Measurements from ENCODE around the gene BPHL. TPM values are rescaled to one million over a fixed set of nuclear protein-coding genes. Genes with fewer than 3 reads are reported as not detected.

The BPHL gene
- polyA plus RNA-seq, 1 of the 3 experiments (the other 2 are of a cell fraction): 21.7 TPM

- no peaks in the 10 kb centered on the region for H4K20me1 ChIP-seq (ENCODE audit: insufficient read depth)
- H3K27me3 ChIP-seq (ENCODE audit: insufficient read depth): no peaks in the 10 kb centered on the region
- TF ChIP-seq NRF1 (IDR thresholded peaks at IDR 0.05; ENCODE audit: low read depth, low read length) (0 out of 2 replicates have a peak, but pooled peaks have one; percentile 13), RXRA (IDR thresholded peaks at IDR 0.05; ENCODE audit: borderline replicate concordance, low read depth) (no peak), SIN3A (IDR thresholded peaks at IDR 0.05; ENCODE audit: borderline replicate concordance, low read depth, low read length) (0 out of 2 replicates have a peak, but pooled peaks have one; percentile 41), JUND (IDR thresholded peaks at IDR 0.05) (0 out of 2 replicates have a peak, but pooled peaks have one; percentile 3)
- peak overlapping the region; percentile 95 to 96 for H3K27ac ChIP-seq (ENCODE audit: low read depth in 2 of 2, low read length in 1 of 2)
- H2AFZ ChIP-seq (ENCODE audit: low read depth): peak overlapping the region; percentile 83
- H3K9me3 ChIP-seq: no peaks in the 10 kb centered on the region
- peaks cover 7 to 23% of the 10 kb centered on the region in 2 experiments for H3K36me3 ChIP-seq (replicated peaks in 1 of 2; ENCODE audit: control insufficient read depth in 1 of 2, insufficient read depth in 2 of 2, low read length in 1 of 2)
- peaks cover 11 to 16% of the 10 kb centered on the region in 2 experiments; a peak in 2 of 4 replicates for H3K4me1 ChIP-seq (ENCODE audit: control insufficient read depth in 1 of 2, insufficient read depth in 2 of 2, low read depth in 1 of 2, low read length in 1 of 2)
- H3K79me2 ChIP-seq (ENCODE audit: insufficient read depth): peaks cover 11% of the 10 kb centered on the region
- 13% methylated on average over 8 of the region's 8 CpGs for WGBS (ENCODE audit: low lambda C conversion rate)
- peak overlapping the region; percentile 90 for H3K9ac ChIP-seq
- no peak for DNase-seq
- peak overlapping the region; percentile 93 for H3K4me2 ChIP-seq
- H3K9me2 ChIP-seq: no peaks in the 10 kb centered on the region
- CTCF ChIA-PET: interaction anchor here (0.6 to 4.4 kb wide), 2 partner anchors 8 to 133 kb away, joined by 3 to 32 read pairs; no protein-coding TSS in a partner anchor
- H3F3A ChIP-seq (replicated peaks; ENCODE audit: insufficient read depth): peaks cover 13% of the 10 kb centered on the region
- POLR2A ChIA-PET: interaction anchor here (2.1 kb wide), 1 partner anchor 112 kb away, joined by 12 read pairs; no protein-coding TSS in a partner anchor
- H3K4me3 ChIP-seq (ENCODE audit: low read depth in 2 of 2, low read length in 1 of 2): peak overlapping the region; percentile 84 to 87
These were observed 579 bp upstream of the BPHL start for GRCh38 chr6:3117912-3118352.

GRCh38 chr6:3119040-3119723, 671 bp downstream of the BPHL start:
- H3K9ac ChIP-seq: peak overlapping the region; percentile 90
- H3K4me3 ChIP-seq (ENCODE audit: low read depth in 2 of 2, low read length in 1 of 2): peak overlapping the region; percentile 84 to 87
- H3F3A ChIP-seq (replicated peaks; ENCODE audit: insufficient read depth): peaks cover 13% of the 10 kb centered on the region
- no peaks in the 10 kb centered on the region for H3K9me2 ChIP-seq
- peak overlapping the region; percentile 93 for H3K4me2 ChIP-seq
- H3K9me3 ChIP-seq: no peaks in the 10 kb centered on the region
- H2AFZ ChIP-seq (ENCODE audit: low read depth): peak overlapping the region; percentile 83
- peaks cover 11 to 16% of the 10 kb centered on the region in 2 experiments; a peak in 2 of 4 replicates for H3K4me1 ChIP-seq (ENCODE audit: control insufficient read depth in 1 of 2, insufficient read depth in 2 of 2, low read depth in 1 of 2, low read length in 1 of 2)
- WGBS (ENCODE audit: low lambda C conversion rate): 24% methylated on average over 14 of the region's 19 CpGs
- no peaks in the 10 kb centered on the region for H4K20me1 ChIP-seq (ENCODE audit: insufficient read depth)
- no peaks in the 10 kb centered on the region for H3K27me3 ChIP-seq (ENCODE audit: insufficient read depth)
- peak overlapping the region; percentile 81 to 96; a peak in 3 of 4 replicates for H3K27ac ChIP-seq (ENCODE audit: low read depth in 2 of 2, low read length in 1 of 2)
- POLR2A ChIA-PET: interaction anchor here (1.3 to 2.1 kb wide), 2 partner anchors 108 to 110 kb away, joined by 3 to 12 read pairs; no protein-coding TSS in a partner anchor
- no peak for DNase-seq
- TF ChIP-seq RFX5 (IDR thresholded peaks at IDR 0.05; ENCODE audit: low read length) (0 out of 2 replicates have a peak, but pooled peaks have one; percentile 14), SIN3A (IDR thresholded peaks at IDR 0.05; ENCODE audit: borderline replicate concordance, low read depth, low read length) (no peak)
- CTCF ChIA-PET: interaction anchor here (1.2 to 4.4 kb wide), 4 partner anchors 50 to 141 kb away, joined by 3 to 32 read pairs (median 3); no protein-coding TSS in a partner anchor
- H3K79me2 ChIP-seq (ENCODE audit: insufficient read depth): peaks cover 11% of the 10 kb centered on the region
- H3K36me3 ChIP-seq (replicated peaks in 1 of 2; ENCODE audit: control insufficient read depth in 1 of 2, insufficient read depth in 2 of 2, low read length in 1 of 2): peaks cover 0 to 10% of the 10 kb centered on the region in 2 experiments

- Histone ChIP-seq H3K79me2 (ENCODE audit: insufficient read depth) (peaks cover 11% of the 10 kb centered on the region), H3K4me3 (ENCODE audit: low read depth in 2 of 2, low read length in 1 of 2) (no peak overlapping the region), H3K27ac (ENCODE audit: low read depth in 2 of 2, low read length in 1 of 2) (no peak overlapping the region), H3K36me3 (replicated peaks in 1 of 2; ENCODE audit: control insufficient read depth in 1 of 2, insufficient read depth in 2 of 2, low read length in 1 of 2) (peaks cover 0 to 4% of the 10 kb centered on the region in 2 experiments), H3K9me2 (no peaks in the 10 kb centered on the region), H3K4me1 (ENCODE audit: control insufficient read depth in 1 of 2, insufficient read depth in 2 of 2, low read depth in 1 of 2, low read length in 1 of 2) (peaks cover 11 to 16% of the 10 kb centered on the region in 2 experiments; a peak in 2 of 4 replicates), H3K9me3 (no peaks in the 10 kb centered on the region), H3K4me2 (no peak overlapping the region), H3K9ac (no peak overlapping the region), H2AFZ (ENCODE audit: low read depth) (no peak overlapping the region), H3F3A (replicated peaks; ENCODE audit: insufficient read depth) (peaks cover 13% of the 10 kb centered on the region), H3K27me3 (ENCODE audit: insufficient read depth) (no peaks in the 10 kb centered on the region), H4K20me1 (ENCODE audit: insufficient read depth) (no peaks in the 10 kb centered on the region)
- WGBS (ENCODE audit: low lambda C conversion rate): 86% methylated on average over 5 of the region's 5 CpGs
- ChIA-PET POLR2A (no interaction called here), CTCF (interaction anchor here (1.2 to 4.4 kb wide), 4 partner anchors 37 to 139 kb away, joined by 3 to 32 read pairs (median 4); partner anchors contain the start of gene TUBB2A)
- no peak for DNase-seq
- no peak for TF ChIP-seq MEF2A (IDR thresholded peaks at IDR 0.05; ENCODE audit: borderline replicate concordance, low read depth)
These were observed 2.2 kb downstream of the BPHL start for GRCh38 chr6:3120765-3121089.

All from SK-N-SH (cell line).